ENCODE measurements around the gene ATAD5.
"Not testable (repeated sequence)": the region's sequence is repeated elsewhere in the genome, so short reads cannot be mapped to it uniquely, and the experiment has no call there.

ATAD5 gene

GRCh38 chr17:30924341-30924740, 92.6 kb downstream of the ATAD5 start:
- no peaks in the 10 kb centered on the region for H3K36me3 ChIP-seq (ENCODE audit: insufficient read depth, low read length)
- H3K27ac ChIP-seq = no peak overlapping the region
- no peak overlapping the region for H3K4me3 ChIP-seq
- no peak overlapping the region for H3K9ac ChIP-seq (ENCODE audit: insufficient read length)
- H3K9me3 ChIP-seq (ENCODE audit: low read depth, low read length) = no peaks in the 10 kb centered on the region
- TF ChIP-seq EZH2 (IDR thresholded peaks at IDR 0.05) = no peak
- TF ChIP-seq FOXP2 (optimal IDR thresholded peaks at IDR 0.05; ENCODE audit: control extremely low read depth, extremely low read length, insufficient read depth) = no peak
- TF ChIP-seq POLR2AphosphoS5 (IDR thresholded peaks at IDR 0.05; ENCODE audit: borderline replicate concordance, low read depth, low read length) = no peak
- DNase-seq (ENCODE audit: low read depth, low spot score) = no peak

GRCh38 chr17:30926516-30926915, 94.8 kb downstream of the ATAD5 start:
- DNase-seq (ENCODE audit: low read depth, low spot score) = no peak
- TF ChIP-seq POLR2AphosphoS5 (IDR thresholded peaks at IDR 0.05; ENCODE audit: borderline replicate concordance, low read depth, low read length) (no peak), EZH2 (IDR thresholded peaks at IDR 0.05) (no peak), FOXP2 (optimal IDR thresholded peaks at IDR 0.05; ENCODE audit: control extremely low read depth, extremely low read length, insufficient read depth) (no peak)
- no peak overlapping the region for H3K9ac ChIP-seq (ENCODE audit: insufficient read length)
- H3K4me3 ChIP-seq = no peak overlapping the region
- H3K27ac ChIP-seq = no peak overlapping the region
- H3K36me3 ChIP-seq (ENCODE audit: insufficient read depth, low read length) = no peaks in the 10 kb centered on the region
- H3K9me3 ChIP-seq (ENCODE audit: low read depth, low read length) = no peaks in the 10 kb centered on the region

- no peak for DNase-seq (ENCODE audit: low read depth, low spot score)
- TF ChIP-seq EZH2 (IDR thresholded peaks at IDR 0.05) (no peak), FOXP2 (optimal IDR thresholded peaks at IDR 0.05; ENCODE audit: control extremely low read depth, extremely low read length, insufficient read depth) (no peak), POLR2AphosphoS5 (IDR thresholded peaks at IDR 0.05; ENCODE audit: borderline replicate concordance, low read depth, low read length) (no peak)
These were observed 96.0 kb downstream of the ATAD5 start for GRCh38 chr17:30927756-30928155.

GRCh38 chr17:30928584-30928983, 96.8 kb downstream of the ATAD5 start:
- no peak for TF ChIP-seq EZH2 (IDR thresholded peaks at IDR 0.05)
- no peak for TF ChIP-seq POLR2AphosphoS5 (IDR thresholded peaks at IDR 0.05; ENCODE audit: borderline replicate concordance, low read depth, low read length)
- TF ChIP-seq FOXP2 (optimal IDR thresholded peaks at IDR 0.05; ENCODE audit: control extremely low read depth, extremely low read length, insufficient read depth) = no peak
- no peaks in the 10 kb centered on the region for H3K9me3 ChIP-seq (ENCODE audit: low read depth, low read length)
- no peaks in the 10 kb centered on the region for H3K36me3 ChIP-seq (ENCODE audit: insufficient read depth, low read length)
- no peak overlapping the region for H3K27ac ChIP-seq
- no peak for DNase-seq (ENCODE audit: low read depth, low spot score)
- no peak overlapping the region for H3K9ac ChIP-seq (ENCODE audit: insufficient read length)
- no peak overlapping the region for H3K4me3 ChIP-seq

More at GRCh38 chr17:30927756-30928155, 96.0 kb downstream of the ATAD5 start:
- H3K9ac ChIP-seq (ENCODE audit: insufficient read length) = no peak overlapping the region
- no peak overlapping the region for H3K27ac ChIP-seq
- no peak overlapping the region for H3K4me3 ChIP-seq
- H3K36me3 ChIP-seq (ENCODE audit: insufficient read depth, low read length) = no peaks in the 10 kb centered on the region
- no peaks in the 10 kb centered on the region for H3K9me3 ChIP-seq (ENCODE audit: low read depth, low read length)

GRCh38 chr17:30929081-30929633, 97.4 kb downstream of the ATAD5 start:
- no peaks in the 10 kb centered on the region for H3K9me3 ChIP-seq (ENCODE audit: low read depth, low read length)
- H3K9ac ChIP-seq (ENCODE audit: insufficient read length) = no peak overlapping the region
- TF ChIP-seq EZH2 (IDR thresholded peaks at IDR 0.05) = no peak
- TF ChIP-seq FOXP2 (optimal IDR thresholded peaks at IDR 0.05; ENCODE audit: control extremely low read depth, extremely low read length, insufficient read depth) = no peak
- TF ChIP-seq POLR2AphosphoS5 (IDR thresholded peaks at IDR 0.05; ENCODE audit: borderline replicate concordance, low read depth, low read length) = no peak
- no peak for DNase-seq (ENCODE audit: low read depth, low spot score)
- no peaks in the 10 kb centered on the region for H3K36me3 ChIP-seq (ENCODE audit: insufficient read depth, low read length)
- no peak overlapping the region for H3K27ac ChIP-seq
- H3K4me3 ChIP-seq = no peak overlapping the region

GRCh38 chr17:30929861-30930260, 98.1 kb downstream of the ATAD5 start:
- H3K4me3 ChIP-seq; H3K9ac ChIP-seq (ENCODE audit: insufficient read length); DNase-seq (ENCODE audit: low read depth, low spot score); H3K9me3 ChIP-seq (ENCODE audit: low read depth, low read length); H3K27ac ChIP-seq; H3K36me3 ChIP-seq (ENCODE audit: insufficient read depth, low read length): not testable (repeated sequence)

- Histone ChIP-seq H3K9ac (ENCODE audit: insufficient read length) (no peak overlapping the region), H3K27ac (no peak overlapping the region), H3K9me3 (ENCODE audit: low read depth, low read length) (no peaks in the 10 kb centered on the region), H3K4me3 (no peak overlapping the region), H3K36me3 (ENCODE audit: insufficient read depth, low read length) (no peaks in the 10 kb centered on the region)
- TF ChIP-seq EZH2 (IDR thresholded peaks at IDR 0.05) (no peak), FOXP2 (optimal IDR thresholded peaks at IDR 0.05; ENCODE audit: control extremely low read depth, extremely low read length, insufficient read depth) (no peak), POLR2AphosphoS5 (IDR thresholded peaks at IDR 0.05; ENCODE audit: borderline replicate concordance, low read depth, low read length) (no peak)
- DNase-seq (ENCODE audit: low read depth, low spot score) = no peak
These were observed 98.7 kb downstream of the ATAD5 start for GRCh38 chr17:30930495-30930894.

GRCh38 chr17:30931582-30931981, 99.8 kb downstream of the ATAD5 start:
- not testable (repeated sequence) for DNase-seq (ENCODE audit: low read depth, low spot score); H3K36me3 ChIP-seq (ENCODE audit: insufficient read depth, low read length); H3K9me3 ChIP-seq (ENCODE audit: low read depth, low read length); H3K4me3 ChIP-seq; H3K27ac ChIP-seq; H3K9ac ChIP-seq (ENCODE audit: insufficient read length)

- Histone ChIP-seq H3K9me3 (ENCODE audit: low read depth, low read length) (no peaks in the 10 kb centered on the region), H3K27ac (no peak overlapping the region), H3K9ac (ENCODE audit: insufficient read length) (no peak overlapping the region), H3K4me3 (no peak overlapping the region), H3K36me3 (ENCODE audit: insufficient read depth, low read length) (no peaks in the 10 kb centered on the region)
- TF ChIP-seq EZH2 (IDR thresholded peaks at IDR 0.05) (no peak), FOXP2 (optimal IDR thresholded peaks at IDR 0.05; ENCODE audit: control extremely low read depth, extremely low read length, insufficient read depth) (no peak), POLR2AphosphoS5 (IDR thresholded peaks at IDR 0.05; ENCODE audit: borderline replicate concordance, low read depth, low read length) (no peak)
- DNase-seq (ENCODE audit: low read depth, low spot score) = no peak
These were observed 102.2 kb downstream of the ATAD5 start for GRCh38 chr17:30933966-30934365.
